ENCODE data around the gene YARS1. TPM values are rescaled to one million over a fixed set of nuclear protein-coding genes. Genes with fewer than 3 reads are reported as not detected.
A peak's percentile ranks its signal among the peaks of the same experiment; 100 is the strongest.

The YARS1 gene
- total RNA-seq, 3 donors from 2014 or later, result 243 to 304 (median 264) TPM

DNA sequence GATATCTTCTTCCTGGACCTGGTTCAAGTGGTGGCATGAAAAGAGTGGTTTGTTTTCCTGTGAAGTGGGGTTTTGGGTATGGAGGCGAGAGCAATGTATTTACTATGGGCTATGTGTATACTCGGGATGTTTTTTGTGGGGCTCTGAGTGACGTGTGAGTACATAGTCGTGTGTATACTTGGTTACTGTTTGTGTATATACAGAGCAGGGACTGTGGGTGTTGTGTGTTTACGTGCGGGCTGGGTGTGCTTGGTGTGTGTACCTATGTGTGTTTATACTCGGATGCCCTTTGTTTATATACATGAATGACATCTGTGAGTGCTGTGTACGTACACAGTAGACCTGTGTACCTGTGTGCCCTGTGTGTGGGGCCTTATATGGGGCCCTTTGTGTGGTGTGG, 50.0 kb downstream of the YARS1 start:
- Mint-ChIP-seq H3K4me1 (ENCODE audit: low read depth) (peaks cover under 1% of the 10 kb centered on the region), H3K9me3 (no peaks in the 10 kb centered on the region), H3K4me3 (no peak overlapping the region), H3K27me3 (ENCODE audit: low read depth) (no peaks in the 10 kb centered on the region), H3K36me3 (ENCODE audit: insufficient read depth) (no peaks in the 10 kb centered on the region)
- ATAC-seq, result no peak
- DNase-seq, result no peak

DNA sequence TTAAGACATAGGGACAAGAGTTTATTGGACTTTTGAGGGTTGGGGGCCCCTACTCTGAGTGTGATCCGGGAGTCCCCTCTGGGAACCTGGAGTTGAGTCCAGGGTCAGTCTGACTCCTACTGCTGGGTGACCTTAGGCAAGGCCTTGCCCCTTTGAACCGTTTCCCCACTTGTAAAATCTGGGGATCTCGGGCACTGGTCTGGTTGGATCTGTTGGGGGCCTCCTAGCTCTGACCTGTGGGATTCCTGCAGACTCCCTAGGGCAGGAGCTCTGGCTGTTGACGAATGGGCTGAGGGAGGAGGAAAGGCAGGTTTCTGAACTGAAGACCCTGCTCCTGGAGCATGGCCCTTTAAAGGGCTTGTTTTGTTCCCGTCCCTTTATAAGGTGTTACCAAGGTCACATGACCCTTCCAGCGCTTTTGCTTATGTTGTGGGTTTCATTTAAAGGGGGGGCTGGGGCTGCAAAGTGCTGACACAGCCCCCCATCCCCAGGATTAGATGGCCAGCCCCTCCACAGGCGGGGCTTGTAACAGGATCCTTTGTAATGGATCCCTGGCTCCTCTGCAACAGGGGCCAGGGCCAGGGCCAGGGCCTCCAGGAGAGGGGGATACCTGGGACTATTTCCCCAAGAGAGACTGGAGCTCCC, 50.7 kb downstream of the YARS1 start:
- DNase-seq (no peak), ATAC-seq (no peak)
- H3K27me3 Mint-ChIP-seq (ENCODE audit: low read depth), result no peaks in the 10 kb centered on the region
- no peak overlapping the region for H3K4me3 Mint-ChIP-seq
- no peaks in the 10 kb centered on the region for H3K9me3 Mint-ChIP-seq
- no peaks in the 10 kb centered on the region for H3K36me3 Mint-ChIP-seq (ENCODE audit: insufficient read depth)
- peaks cover 8% of the 10 kb centered on the region for H3K4me1 Mint-ChIP-seq (ENCODE audit: low read depth)

DNA sequence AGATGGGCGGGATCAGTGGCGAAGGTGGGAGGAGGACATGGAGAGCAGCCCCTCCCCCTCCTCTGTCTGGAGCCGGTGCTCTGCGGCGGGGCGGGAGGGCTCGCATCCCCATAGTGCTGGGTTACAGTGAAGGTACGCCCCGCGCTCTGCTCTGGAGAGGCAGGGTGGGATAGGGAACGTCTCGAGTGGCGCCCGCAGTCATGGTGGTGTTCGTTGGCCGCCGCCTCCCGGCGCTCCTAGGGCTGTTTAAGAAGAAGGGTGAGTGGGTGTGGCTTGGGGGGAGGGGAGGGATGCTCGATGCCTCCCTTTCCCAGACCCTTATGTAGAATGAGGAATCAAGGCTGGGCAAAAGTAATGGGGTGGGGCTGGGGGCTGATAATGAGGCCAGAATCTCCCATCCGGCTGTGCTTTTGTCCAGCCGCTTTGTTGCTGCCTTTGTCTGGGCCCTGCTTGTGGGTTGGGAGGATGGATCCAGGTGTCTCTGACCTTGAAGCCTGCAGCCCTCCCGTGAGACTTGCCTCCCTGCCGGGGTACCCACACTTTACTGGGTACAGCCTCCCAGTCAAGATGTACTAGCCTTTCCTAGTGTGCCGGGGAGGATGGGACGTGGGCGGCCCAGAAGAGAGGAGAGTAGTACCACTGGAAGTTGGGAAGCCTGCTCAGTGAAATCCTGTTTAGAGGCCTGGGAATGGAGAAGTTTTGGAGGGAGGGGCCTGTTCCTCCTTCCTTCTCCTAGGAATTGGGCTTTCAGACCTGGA, 51.4 kb downstream of the YARS1 start:
- H3K4me1 Mint-ChIP-seq (ENCODE audit: low read depth), result peaks cover 11% of the 10 kb centered on the region
- no peaks in the 10 kb centered on the region for H3K27me3 Mint-ChIP-seq (ENCODE audit: low read depth)
- H3K36me3 Mint-ChIP-seq (ENCODE audit: insufficient read depth), result no peaks in the 10 kb centered on the region
- H3K9me3 Mint-ChIP-seq, result no peaks in the 10 kb centered on the region
- DNase-seq (no peak), ATAC-seq (no peak)
- no peak overlapping the region for H3K4me3 Mint-ChIP-seq

DNA sequence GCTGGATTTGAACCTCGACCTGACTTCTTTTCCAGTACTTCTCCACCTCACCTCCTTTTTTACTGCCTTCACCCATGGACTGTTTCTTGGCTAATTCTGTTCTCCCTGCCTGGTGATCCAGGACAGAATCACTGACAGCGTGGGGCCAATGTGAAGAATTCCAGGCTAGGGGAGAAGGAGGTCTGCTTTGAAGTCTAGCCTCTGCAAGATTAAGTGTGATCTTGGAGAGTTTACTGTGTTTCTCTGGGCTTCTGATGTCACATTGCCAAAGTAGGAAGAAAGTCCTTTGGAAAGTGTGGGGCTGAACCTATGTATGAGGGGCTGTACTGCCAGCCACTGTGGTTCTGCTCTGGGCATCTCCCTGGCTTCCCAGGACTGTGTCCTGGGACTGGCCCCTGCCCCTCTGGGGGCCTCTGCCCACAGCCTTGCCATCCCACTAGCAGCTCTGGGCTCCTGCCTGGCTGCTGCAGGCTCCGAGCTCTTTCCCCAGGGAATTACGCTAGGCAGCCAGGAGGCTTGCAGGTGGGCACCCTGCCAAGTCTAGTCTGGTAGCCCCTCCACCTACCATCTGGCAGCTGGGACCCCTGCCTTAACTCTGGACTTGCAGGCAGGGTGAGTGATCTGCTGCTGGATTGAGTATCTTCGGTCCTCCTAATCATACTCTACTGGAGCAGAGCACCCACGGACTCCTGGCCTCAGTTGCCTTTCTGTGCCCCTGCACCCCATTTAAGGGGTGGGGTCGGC, 52.2 kb downstream of the YARS1 start:
- Mint-ChIP-seq H3K36me3 (ENCODE audit: insufficient read depth) (no peaks in the 10 kb centered on the region), H3K4me1 (ENCODE audit: low read depth) (peaks cover 14% of the 10 kb centered on the region), H3K4me3 (no peak overlapping the region), H3K27me3 (ENCODE audit: low read depth) (no peaks in the 10 kb centered on the region), H3K9me3 (no peaks in the 10 kb centered on the region)
- DNase-seq (no peak), ATAC-seq (no peak)

DNA sequence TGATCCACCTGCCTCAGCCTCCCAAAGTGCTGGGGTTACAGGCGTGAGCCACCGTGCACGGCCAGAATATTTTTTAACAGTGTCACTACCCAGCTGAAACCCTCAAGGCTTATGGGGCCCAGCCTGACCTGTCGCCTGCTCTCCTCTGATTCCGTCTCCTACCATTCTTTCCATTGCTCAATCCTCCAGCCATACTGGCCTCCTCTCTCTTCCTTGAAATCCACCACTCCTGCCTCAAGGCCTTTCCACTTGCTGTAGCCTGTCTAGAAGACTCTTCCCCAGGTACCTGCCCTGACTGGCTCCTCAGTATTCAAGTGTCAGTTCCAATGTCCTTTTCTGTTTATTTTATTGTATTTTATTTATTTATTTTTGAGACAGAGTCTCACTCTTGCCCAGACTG, 53.9 kb downstream of the YARS1 start:
- ATAC-seq (no peak), DNase-seq (no peak)
- Mint-ChIP-seq H3K36me3 (ENCODE audit: insufficient read depth) (no peaks in the 10 kb centered on the region), H3K4me1 (ENCODE audit: low read depth) (peaks cover 25% of the 10 kb centered on the region), H3K27me3 (ENCODE audit: low read depth) (no peaks in the 10 kb centered on the region), H3K9me3 (no peaks in the 10 kb centered on the region), H3K4me3 (peak overlapping the region; percentile 34)

DNA sequence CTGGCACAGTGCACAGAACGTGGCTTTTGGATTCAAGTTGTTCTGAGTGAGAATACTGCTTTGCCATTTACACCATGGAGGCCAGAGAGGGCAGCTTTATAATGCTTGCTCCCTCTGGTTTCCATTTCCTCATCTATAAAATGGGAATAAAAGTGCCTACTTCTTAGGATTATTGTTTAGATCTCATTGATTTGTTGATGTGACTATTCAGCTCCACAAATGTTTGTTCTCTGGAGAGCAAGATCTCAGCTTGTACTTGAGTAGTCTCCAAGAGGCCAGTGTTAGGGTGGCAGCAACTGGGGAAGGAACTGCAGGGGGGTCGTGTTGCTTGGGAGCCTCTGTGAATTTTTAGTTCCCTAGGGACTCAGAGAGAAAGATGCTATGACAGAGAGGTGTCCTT, 55.2 kb downstream of the YARS1 start:
- peaks cover 25% of the 10 kb centered on the region for H3K4me1 Mint-ChIP-seq (ENCODE audit: low read depth)
- no peak overlapping the region for H3K4me3 Mint-ChIP-seq
- no peak for DNase-seq
- no peaks in the 10 kb centered on the region for H3K9me3 Mint-ChIP-seq
- H3K36me3 Mint-ChIP-seq (ENCODE audit: insufficient read depth), result no peaks in the 10 kb centered on the region
- no peaks in the 10 kb centered on the region for H3K27me3 Mint-ChIP-seq (ENCODE audit: low read depth)
- ATAC-seq, result no peak

DNA sequence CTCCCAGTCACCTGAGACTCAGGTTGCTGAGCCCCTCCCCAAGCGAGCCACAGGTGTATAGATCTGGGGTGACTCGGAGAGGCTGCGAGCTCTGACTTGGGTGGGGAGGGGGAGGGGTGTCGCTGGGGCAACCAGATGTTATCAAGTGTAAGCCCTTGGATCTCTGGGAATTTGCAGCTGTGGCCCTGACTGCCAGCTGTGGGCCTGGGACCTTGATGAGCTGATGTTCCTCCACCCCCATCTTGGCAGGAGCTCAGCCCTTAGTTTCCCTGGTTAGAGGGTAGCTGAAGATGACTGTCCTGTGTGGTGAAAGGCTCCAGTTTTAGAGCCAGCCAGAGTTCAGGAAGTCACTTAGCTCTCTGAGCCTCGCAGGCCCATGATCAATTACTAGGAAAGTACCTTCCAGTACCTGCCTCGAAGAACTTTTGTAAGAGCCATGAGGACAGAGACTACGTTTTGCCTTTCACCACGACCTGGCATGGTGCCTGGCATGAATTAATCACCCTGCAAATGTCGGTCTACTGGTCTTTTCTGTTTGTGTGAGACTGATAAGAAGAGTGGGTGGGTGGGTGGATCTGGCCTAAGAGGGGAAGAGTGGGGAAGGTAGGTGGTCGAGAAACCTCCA, 55.8 kb downstream of the YARS1 start:
- ATAC-seq, result peak; percentile 57 to 65
- Mint-ChIP-seq H3K36me3 (ENCODE audit: insufficient read depth) (no peaks in the 10 kb centered on the region), H3K4me3 (no peak overlapping the region), H3K9me3 (no peaks in the 10 kb centered on the region), H3K27me3 (ENCODE audit: low read depth) (no peaks in the 10 kb centered on the region), H3K4me1 (ENCODE audit: low read depth) (peaks cover 25% of the 10 kb centered on the region)
- DNase-seq, result peak; percentile 30

DNA sequence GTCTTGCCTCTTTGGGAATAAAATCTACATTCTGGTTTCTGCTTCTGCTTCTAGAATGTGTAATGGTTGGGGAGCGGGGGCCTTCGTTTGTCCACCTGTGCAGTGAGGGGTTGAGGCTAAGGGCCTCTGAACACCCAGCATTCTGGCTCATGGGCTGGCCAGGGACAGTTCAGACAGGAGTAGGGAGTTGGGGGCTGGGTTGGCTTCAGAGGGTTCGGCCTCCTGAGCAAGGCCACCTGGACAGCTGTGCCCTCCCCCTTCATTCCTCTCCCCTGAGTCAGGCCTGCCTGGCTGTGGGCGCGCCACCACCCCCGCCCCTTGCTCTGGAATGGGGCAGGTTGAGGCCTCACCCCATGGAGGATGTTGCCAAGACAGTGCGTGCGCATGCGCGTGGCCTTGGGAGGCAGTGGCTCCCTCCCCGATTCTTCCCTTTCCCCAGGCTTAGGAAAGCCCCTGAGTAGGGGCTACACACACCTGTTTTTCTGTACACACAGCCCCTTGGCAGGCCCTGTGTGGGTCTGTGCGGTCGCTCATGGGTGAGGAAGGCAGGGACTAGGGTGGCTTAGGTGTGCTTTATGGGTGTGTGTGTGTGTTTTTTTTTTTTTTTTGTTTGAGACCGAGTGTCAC, 57.0 kb downstream of the YARS1 start:
- no peak for DNase-seq
- Mint-ChIP-seq H3K4me1 (ENCODE audit: low read depth) (peaks cover 25% of the 10 kb centered on the region), H3K9me3 (no peaks in the 10 kb centered on the region), H3K27me3 (ENCODE audit: low read depth) (no peaks in the 10 kb centered on the region), H3K36me3 (ENCODE audit: insufficient read depth) (no peaks in the 10 kb centered on the region), H3K4me3 (no peak overlapping the region)
- ATAC-seq, result peak in 1 of 2 donors; percentile 11

DNA sequence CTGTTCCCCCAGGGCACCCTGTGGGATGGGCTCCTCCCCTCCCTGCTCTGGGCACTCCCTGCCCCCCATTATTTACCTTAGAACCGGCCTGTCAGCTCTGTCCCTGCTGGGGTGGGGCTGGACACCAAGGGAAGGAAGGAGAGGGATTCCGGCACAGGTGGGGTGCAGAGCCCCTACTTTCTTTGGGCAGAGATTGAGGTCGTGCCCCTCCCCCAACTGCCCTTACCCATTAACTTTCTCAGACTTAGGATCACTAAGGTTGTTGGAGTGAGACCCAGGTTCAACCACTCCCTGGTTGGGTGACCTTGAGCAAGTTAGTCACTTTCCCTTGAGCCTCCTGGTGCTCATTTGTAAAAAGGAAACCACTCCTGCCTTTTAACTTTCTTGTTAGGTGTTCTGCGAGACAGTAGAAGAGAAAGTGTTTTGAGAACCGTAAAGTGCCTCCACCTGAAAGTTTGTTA, 57.6 kb downstream of the YARS1 start:
- Mint-ChIP-seq H3K9me3 (no peaks in the 10 kb centered on the region), H3K4me1 (ENCODE audit: low read depth) (peaks cover 25% of the 10 kb centered on the region), H3K27me3 (ENCODE audit: low read depth) (no peaks in the 10 kb centered on the region), H3K4me3 (no peak overlapping the region), H3K36me3 (ENCODE audit: insufficient read depth) (no peaks in the 10 kb centered on the region)
- peak; percentile 51 to 70 for ATAC-seq
- no peak for DNase-seq

DNA sequence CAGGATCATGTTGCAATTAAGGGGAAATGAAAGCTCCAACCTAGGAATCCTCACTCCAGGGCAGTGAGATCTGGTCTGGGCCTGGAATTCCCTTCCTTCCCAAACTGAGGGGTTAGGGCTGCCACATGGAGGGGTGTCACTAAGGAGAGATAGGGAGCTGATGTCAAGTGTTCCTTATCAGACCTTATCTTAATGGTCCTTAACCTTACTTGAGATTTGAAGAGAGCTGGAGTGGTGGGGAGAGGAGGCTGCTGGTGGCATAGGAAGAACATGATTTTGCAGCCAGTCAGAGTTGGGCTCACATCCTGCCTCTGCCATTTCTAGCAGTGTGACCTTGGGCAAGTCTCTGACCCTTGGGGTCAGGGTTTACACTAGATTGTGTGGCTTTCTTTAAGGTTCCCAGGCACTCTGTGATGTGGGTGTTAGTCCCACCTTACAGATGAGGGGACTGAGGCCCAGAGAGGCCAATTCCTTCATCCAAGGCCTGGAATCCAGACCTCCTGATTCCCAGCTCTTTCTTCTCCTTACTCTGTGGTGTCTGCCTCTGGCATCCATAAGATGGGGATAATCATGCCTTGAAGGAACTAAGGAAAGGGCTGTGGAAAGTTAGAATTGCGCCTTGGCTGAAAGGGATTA, 58.2 kb downstream of the YARS1 start:
- Mint-ChIP-seq H3K36me3 (ENCODE audit: insufficient read depth) (no peaks in the 10 kb centered on the region), H3K27me3 (ENCODE audit: low read depth) (no peaks in the 10 kb centered on the region), H3K9me3 (no peaks in the 10 kb centered on the region), H3K4me1 (ENCODE audit: low read depth) (peaks cover 30% of the 10 kb centered on the region), H3K4me3 (no peak overlapping the region)
- no peak for ATAC-seq
- DNase-seq, result no peak

DNA sequence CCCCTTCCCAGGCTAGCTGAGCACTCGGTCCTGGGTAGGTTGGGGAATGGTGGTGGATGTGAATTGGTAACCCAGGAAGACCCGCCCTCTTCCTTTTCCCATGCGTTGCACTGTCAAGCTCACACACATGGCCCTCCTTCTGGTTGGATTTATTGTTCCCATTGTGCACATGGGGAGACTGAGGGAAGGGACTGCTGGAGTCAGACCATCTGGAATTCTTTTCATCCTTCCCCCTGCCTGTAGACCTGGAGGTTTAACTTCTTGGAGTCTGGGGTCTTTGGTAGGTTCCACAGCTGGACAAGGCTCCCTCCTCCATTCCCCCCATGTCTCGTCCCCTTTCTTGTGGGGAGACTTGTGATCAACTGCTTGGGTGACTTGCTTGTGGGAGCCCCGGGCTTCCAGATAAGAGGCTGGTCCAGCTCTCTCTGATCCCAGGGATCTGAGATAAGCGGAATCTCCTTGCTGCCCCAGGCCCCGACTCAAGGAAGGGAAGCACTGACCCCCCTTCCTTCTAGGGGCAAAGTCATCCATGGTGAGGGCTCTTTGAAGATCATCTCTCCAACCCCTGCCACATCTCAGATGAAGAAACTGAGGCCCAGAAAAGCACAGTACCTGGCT, 58.9 kb downstream of the YARS1 start:
- no peaks in the 10 kb centered on the region for H3K9me3 Mint-ChIP-seq
- peaks cover 31% of the 10 kb centered on the region for H3K4me1 Mint-ChIP-seq (ENCODE audit: low read depth)
- no peaks in the 10 kb centered on the region for H3K36me3 Mint-ChIP-seq (ENCODE audit: insufficient read depth)
- ATAC-seq, result no peak
- H3K27me3 Mint-ChIP-seq (ENCODE audit: low read depth), result no peaks in the 10 kb centered on the region
- no peak for DNase-seq
- H3K4me3 Mint-ChIP-seq, result no peak overlapping the region

DNA sequence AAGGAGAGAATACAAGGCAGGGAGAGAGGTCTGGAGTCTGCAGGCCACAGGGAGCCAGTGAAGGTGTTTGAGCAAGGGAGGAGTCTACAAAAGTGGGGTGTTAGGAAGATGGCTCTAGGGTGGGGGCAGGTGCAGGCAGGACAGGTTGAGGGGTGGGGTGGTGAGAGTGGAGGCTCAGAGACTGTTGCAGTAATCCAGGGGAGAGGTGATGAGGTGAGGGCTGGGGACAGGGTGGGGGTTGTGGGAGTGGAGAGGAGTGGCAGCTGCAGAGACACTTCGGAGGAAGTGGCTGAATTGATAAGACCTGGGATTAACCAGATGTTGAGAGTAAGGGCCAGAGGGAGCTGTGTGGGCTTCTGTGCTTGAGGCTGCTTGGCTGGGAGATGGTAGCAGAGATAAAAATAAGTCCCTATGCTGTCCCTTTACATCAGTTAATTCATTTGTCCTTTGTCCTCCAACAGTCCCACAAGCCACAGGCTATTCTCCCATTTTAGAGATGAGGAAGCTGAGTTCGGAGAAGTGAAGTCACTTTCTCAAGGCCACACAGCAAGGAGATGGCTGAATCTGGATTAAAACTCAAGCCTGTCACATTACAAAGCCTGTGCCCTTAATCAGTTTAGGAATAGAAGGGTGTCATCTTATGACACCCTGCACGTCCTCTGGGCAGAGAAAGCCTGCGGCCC, 59.8 kb downstream of the YARS1 start:
- DNase-seq (no peak), ATAC-seq (no peak)
- no peaks in the 10 kb centered on the region for H3K36me3 Mint-ChIP-seq (ENCODE audit: insufficient read depth)
- peaks cover 31% of the 10 kb centered on the region for H3K4me1 Mint-ChIP-seq (ENCODE audit: low read depth)
- H3K4me3 Mint-ChIP-seq, result no peak overlapping the region
- H3K9me3 Mint-ChIP-seq, result no peaks in the 10 kb centered on the region
- no peaks in the 10 kb centered on the region for H3K27me3 Mint-ChIP-seq (ENCODE audit: low read depth)

DNA sequence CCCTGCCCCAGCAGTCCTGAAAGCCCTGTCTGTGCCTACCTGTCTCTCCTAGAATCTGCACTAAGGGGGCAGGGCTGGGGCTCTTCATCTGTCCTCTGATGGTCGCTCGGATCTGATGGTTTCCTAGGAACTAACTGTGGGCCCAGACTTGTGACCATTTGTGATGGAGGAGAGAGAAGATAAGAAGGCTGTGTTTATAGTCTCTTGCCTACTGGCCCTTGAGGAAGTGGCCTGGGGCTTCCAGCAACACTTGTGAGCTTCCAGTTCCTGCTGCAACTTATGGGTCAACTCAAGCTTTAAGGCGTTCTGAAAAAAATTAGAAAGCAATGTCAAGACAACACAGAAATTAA, 61.4 kb downstream of the YARS1 start:
- no peak for DNase-seq
- no peaks in the 10 kb centered on the region for H3K36me3 Mint-ChIP-seq (ENCODE audit: insufficient read depth)
- H3K27me3 Mint-ChIP-seq (ENCODE audit: low read depth), result peaks cover 6% of the 10 kb centered on the region
- ATAC-seq, result no peak
- peaks cover 23% of the 10 kb centered on the region for H3K4me1 Mint-ChIP-seq (ENCODE audit: low read depth)
- no peaks in the 10 kb centered on the region for H3K9me3 Mint-ChIP-seq
- no peak overlapping the region for H3K4me3 Mint-ChIP-seq
